ENCODE results near the gene ZDHHC14.

Gene ZDHHC14

DNA sequence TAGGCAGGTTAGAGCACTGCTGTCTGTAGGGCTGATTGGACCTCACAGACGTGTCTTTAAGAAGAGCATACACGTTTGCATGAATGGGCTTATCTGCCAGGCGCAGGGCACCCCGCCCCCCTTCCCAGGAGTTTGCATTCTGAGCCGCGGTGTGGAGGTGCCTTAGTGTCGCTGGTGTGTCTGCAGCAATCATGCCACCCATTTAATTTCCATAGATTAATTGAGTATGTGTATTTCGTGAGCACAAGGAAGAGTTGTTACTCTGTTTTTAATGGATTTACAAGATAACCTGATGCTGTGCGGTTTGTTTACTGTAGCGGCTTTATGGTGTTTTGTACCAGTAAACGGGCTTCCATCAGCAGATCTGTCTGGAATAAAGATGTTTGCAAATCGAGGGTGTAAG, 107.7 kb downstream of the ZDHHC14 start:
- H3K4me1 ChIP-seq (ENCODE audit: insufficient read depth, low read length) = no peaks in the 10 kb centered on the region
- no peak overlapping the region for H3K4me3 ChIP-seq (ENCODE audit: low read depth in 1 of 2, low read length in 2 of 2)
- no peaks in the 10 kb centered on the region for H3K36me3 ChIP-seq (ENCODE audit: insufficient read depth, low read length)
- H3K9me3 ChIP-seq (ENCODE audit: low read length) = no peaks in the 10 kb centered on the region
- no peak overlapping the region for H3K27ac ChIP-seq (ENCODE audit: low read depth, low read length)
- H3K27me3 ChIP-seq (ENCODE audit: control insufficient read depth in 1 of 2, insufficient read depth in 2 of 2, low read length in 2 of 2) = no peaks in the 10 kb centered on the region
- no peak overlapping the region for H3K9ac ChIP-seq (ENCODE audit: low read length)

DNA sequence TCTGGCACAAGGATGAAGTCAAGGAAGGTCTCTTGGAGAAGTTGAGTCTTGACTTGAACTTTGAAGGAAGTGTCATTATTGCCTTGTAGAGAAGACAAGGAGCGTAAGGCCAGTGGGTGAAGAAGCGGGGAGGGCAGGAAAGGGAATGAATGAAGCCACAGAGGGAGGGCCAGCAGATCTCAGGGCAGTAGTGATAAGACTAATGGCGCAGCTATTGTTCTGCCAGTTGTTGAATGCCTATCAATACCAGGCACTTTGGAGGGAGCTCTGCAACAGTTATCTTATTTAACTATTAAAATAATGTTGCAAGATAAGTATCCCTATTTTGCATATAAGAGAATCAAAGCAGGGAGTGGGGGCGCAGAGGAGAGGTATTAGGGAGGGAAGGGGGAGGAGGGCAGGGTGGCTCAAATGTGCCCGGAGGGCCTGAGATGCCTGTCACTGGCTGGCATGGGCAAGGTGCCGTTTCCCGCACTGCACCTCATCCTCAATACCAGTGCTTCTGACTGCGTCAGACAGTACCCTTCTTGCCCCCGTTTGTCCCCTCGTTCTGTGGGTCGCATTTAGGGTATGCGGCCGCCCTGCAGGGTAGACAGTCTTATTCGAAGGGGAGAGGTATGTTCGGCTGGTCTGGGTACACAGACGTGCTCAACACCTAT, 109.8 kb downstream of the ZDHHC14 start:
- Histone ChIP-seq H3K27me3 (ENCODE audit: control insufficient read depth in 1 of 2, insufficient read depth in 2 of 2, low read length in 2 of 2) (no peaks in the 10 kb centered on the region), H3K4me3 (ENCODE audit: low read depth in 1 of 2, low read length in 2 of 2) (no peak overlapping the region), H3K9me3 (ENCODE audit: low read length) (no peaks in the 10 kb centered on the region), H3K4me1 (ENCODE audit: insufficient read depth, low read length) (no peaks in the 10 kb centered on the region), H3K27ac (ENCODE audit: low read depth, low read length) (no peak overlapping the region), H3K9ac (ENCODE audit: low read length) (no peak overlapping the region), H3K36me3 (ENCODE audit: insufficient read depth, low read length) (no peaks in the 10 kb centered on the region)

DNA sequence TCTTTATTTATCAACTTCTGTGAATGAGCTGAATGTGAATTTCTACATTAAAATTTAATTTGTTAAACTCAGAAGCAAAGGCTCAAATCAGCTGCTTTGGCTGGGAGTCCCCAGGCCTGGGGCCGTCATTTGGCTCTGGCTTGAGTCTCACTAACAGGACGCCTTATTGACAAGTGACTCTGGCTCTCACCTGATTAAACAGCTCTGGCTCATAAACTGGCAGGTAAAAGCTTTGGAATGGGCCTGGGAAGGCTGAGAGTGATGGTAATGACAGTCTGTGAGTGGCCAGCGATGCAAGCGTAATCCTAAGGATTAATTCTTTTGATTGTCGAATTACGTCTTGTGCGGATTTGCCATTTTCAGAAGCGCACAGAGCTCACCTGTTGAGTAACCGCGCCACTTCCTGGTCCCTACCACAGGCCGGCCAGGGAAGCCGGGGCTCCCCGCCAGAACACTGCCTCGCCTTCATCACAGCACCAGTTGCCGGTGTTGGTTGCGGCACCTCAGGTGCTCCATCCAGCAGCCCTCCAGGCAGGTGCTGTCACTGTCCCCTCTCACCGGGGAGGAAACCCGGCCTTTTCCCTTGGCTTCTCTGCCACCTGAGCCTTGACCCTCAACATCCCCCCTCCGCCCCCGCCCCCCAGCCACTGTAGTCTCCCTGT, 110.7 kb downstream of the ZDHHC14 start:
- no peak overlapping the region for H3K4me3 ChIP-seq (ENCODE audit: low read depth in 1 of 2, low read length in 2 of 2)
- H3K9ac ChIP-seq (ENCODE audit: low read length) = no peak overlapping the region
- no peaks in the 10 kb centered on the region for H3K4me1 ChIP-seq (ENCODE audit: insufficient read depth, low read length)
- no peak overlapping the region for H3K27ac ChIP-seq (ENCODE audit: low read depth, low read length)
- no peaks in the 10 kb centered on the region for H3K27me3 ChIP-seq (ENCODE audit: control insufficient read depth in 1 of 2, insufficient read depth in 2 of 2, low read length in 2 of 2)
- H3K36me3 ChIP-seq (ENCODE audit: insufficient read depth, low read length) = no peaks in the 10 kb centered on the region
- no peaks in the 10 kb centered on the region for H3K9me3 ChIP-seq (ENCODE audit: low read length)

DNA sequence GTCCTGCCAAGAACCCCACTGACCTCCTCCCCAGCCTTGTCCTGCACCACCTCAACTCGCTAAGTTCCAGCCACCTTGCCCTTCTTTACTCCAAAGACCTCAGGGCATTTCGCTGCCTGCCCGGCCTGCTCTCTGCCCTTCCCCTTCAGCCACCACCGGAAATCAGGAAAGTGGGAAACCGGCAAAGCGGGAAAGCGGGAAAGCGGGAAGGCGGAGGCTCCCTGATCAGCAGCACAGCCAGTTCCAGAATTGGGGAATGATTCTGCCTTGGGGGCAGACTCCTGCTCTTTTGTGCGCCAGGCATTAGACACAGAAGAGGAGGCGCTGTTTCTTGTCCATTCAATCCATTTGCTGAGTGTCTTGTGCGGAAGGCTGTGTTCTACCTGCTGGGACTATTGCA, 111.3 kb downstream of the ZDHHC14 start:
- Histone ChIP-seq H3K27me3 (ENCODE audit: control insufficient read depth in 1 of 2, insufficient read depth in 2 of 2, low read length in 2 of 2) (no peaks in the 10 kb centered on the region), H3K9ac (ENCODE audit: low read length) (no peak overlapping the region)

DNA sequence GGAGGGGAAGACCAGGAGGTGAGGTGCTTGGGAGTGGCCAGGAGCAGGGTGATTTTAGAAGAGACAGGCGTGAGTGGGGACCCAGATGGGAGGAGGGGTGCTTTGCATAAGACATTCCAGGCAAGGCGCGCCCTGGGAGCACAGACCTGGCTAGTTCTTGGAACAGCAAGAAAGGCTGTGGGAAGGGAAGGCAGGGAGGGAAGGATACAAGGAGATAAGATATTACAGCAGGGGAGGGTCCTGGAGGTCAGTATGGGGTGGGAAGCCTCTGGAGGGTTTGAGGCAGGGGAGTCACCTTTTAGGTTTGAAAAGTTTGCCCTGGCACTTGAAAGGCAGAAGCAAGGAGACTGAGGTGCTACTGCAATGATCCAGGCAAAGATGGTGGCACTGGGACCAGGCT, 111.8 kb downstream of the ZDHHC14 start:
- H3K27me3 ChIP-seq (ENCODE audit: control insufficient read depth in 1 of 2, insufficient read depth in 2 of 2, low read length in 2 of 2) = no peaks in the 10 kb centered on the region
- H3K9ac ChIP-seq (ENCODE audit: low read length) = no peak overlapping the region
- no peaks in the 10 kb centered on the region for H3K36me3 ChIP-seq (ENCODE audit: insufficient read depth, low read length)
- no peak overlapping the region for H3K4me3 ChIP-seq (ENCODE audit: low read depth in 1 of 2, low read length in 2 of 2)
- no peaks in the 10 kb centered on the region for H3K9me3 ChIP-seq (ENCODE audit: low read length)
- H3K4me1 ChIP-seq (ENCODE audit: insufficient read depth, low read length) = no peaks in the 10 kb centered on the region
- H3K27ac ChIP-seq (ENCODE audit: low read depth, low read length) = no peak overlapping the region

More for the DNA sequence above, 111.3 kb downstream of the ZDHHC14 start:
- no peak overlapping the region for H3K4me3 ChIP-seq (ENCODE audit: low read depth in 1 of 2, low read length in 2 of 2)
- H3K9me3 ChIP-seq (ENCODE audit: low read length) = no peaks in the 10 kb centered on the region
- H3K36me3 ChIP-seq (ENCODE audit: insufficient read depth, low read length) = no peaks in the 10 kb centered on the region
- H3K4me1 ChIP-seq (ENCODE audit: insufficient read depth, low read length) = no peaks in the 10 kb centered on the region
- no peak overlapping the region for H3K27ac ChIP-seq (ENCODE audit: low read depth, low read length)

DNA sequence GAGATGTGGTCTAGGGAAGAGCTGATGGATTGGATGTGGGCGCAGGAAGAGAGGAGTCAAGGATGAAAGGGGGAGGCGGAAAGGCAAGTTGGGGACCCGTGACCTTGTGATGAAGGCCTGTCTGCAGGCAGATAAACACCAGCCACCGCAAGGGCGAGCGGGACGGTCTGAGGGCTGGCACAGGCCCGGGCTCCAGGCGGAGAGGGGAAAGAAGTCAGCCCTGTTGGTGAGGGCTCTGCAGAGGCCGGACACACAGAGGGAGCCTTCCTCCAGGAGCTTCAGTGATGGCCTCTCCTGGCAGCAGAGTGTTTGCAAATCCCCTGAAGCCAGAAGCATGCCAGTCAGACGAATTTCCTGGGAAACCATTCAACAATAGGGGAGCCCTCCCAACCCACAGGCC, 112.2 kb downstream of the ZDHHC14 start:
- Histone ChIP-seq H3K4me1 (ENCODE audit: insufficient read depth, low read length) (no peaks in the 10 kb centered on the region), H3K27me3 (ENCODE audit: control insufficient read depth in 1 of 2, insufficient read depth in 2 of 2, low read length in 2 of 2) (no peaks in the 10 kb centered on the region), H3K4me3 (ENCODE audit: low read depth in 1 of 2, low read length in 2 of 2) (no peak overlapping the region), H3K9me3 (ENCODE audit: low read length) (no peaks in the 10 kb centered on the region), H3K36me3 (ENCODE audit: insufficient read depth, low read length) (no peaks in the 10 kb centered on the region), H3K27ac (ENCODE audit: low read depth, low read length) (no peak overlapping the region), H3K9ac (ENCODE audit: low read length) (no peak overlapping the region)

DNA sequence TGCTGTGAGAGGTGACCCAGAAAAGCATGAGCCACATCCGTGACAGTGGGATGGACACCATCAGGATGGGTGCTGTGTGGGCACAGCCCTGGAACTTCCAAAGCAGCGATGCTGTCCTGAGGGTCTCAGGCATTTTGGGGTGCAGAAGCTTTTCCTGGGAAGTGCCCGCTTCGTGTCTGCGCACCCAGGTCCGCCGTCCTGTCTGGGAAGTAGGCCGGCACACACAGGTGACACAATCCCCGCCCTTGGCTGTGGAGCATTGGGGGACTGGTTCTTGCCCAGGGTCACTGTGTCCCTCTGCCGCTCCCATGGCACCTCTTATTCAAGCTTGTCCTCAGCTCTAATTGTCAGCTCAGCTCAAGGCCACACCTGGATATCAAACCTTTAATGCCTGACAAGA, 112.6 kb downstream of the ZDHHC14 start:
- no peaks in the 10 kb centered on the region for H3K27me3 ChIP-seq (ENCODE audit: control insufficient read depth in 1 of 2, insufficient read depth in 2 of 2, low read length in 2 of 2)
- H3K9ac ChIP-seq (ENCODE audit: low read length) = no peak overlapping the region
- no peaks in the 10 kb centered on the region for H3K9me3 ChIP-seq (ENCODE audit: low read length)
- H3K36me3 ChIP-seq (ENCODE audit: insufficient read depth, low read length) = no peaks in the 10 kb centered on the region
- no peak overlapping the region for H3K27ac ChIP-seq (ENCODE audit: low read depth, low read length)
- H3K4me1 ChIP-seq (ENCODE audit: insufficient read depth, low read length) = no peaks in the 10 kb centered on the region
- no peak overlapping the region for H3K4me3 ChIP-seq (ENCODE audit: low read depth in 1 of 2, low read length in 2 of 2)

DNA sequence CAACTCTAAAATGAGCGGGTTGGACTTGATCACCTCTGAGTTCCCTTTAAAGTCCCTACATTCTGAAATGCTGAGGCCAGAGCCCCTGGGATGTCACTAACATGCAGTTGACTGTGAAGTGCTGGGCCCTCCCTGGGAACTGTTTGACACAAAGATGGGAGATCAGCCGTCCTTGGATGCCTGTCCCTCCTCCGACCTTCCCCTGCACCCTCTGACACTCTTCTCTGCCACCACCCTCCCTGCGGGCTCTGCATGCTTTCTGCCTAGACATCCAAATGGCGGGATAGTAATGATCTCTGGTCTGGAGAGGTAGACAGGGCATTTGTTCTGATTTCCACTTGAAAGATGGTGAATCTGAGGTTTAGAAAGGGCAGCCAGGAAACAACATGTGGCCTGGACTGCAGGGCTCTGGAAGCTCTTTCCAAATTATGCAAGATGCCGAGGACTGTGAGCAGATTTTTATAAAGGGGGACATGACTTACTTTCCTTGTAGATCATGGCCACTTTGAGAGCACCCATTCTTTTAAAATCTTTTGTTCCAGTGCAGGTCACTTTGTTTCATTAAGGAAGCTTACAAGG, 113.2 kb downstream of the ZDHHC14 start:
- Histone ChIP-seq H3K9ac (ENCODE audit: low read length) (no peak overlapping the region), H3K27me3 (ENCODE audit: control insufficient read depth in 1 of 2, insufficient read depth in 2 of 2, low read length in 2 of 2) (no peaks in the 10 kb centered on the region), H3K27ac (ENCODE audit: low read depth, low read length) (no peak overlapping the region), H3K4me3 (ENCODE audit: low read depth in 1 of 2, low read length in 2 of 2) (no peak overlapping the region), H3K36me3 (ENCODE audit: insufficient read depth, low read length) (no peaks in the 10 kb centered on the region), H3K4me1 (ENCODE audit: insufficient read depth, low read length) (no peaks in the 10 kb centered on the region), H3K9me3 (ENCODE audit: low read length) (no peaks in the 10 kb centered on the region)

DNA sequence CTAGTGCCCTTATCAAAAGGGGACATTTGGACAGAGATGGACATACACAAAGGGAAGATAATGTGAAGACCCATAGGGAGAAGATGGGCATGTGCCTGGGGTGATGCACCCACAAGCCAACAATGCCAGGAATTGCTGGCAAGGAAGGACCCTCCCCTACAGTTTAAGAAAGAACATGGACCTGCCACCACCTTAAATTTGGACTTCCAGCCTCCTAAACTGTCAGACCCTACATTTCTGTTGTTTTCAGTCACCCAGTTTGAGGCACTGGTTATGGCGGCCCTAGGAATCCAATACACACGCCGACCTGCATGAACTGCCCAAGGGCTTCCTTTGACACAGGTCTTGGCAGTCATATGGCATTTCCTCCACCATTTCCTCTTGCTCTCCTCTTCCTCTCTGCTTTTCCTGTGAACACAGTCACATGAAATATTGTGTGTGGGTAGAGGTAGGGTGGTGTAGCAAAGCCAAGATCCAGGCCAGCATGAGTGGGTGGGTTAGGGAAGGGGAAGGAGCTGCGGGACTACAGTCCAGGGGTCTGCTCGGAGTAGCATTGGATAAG, 115.6 kb downstream of the ZDHHC14 start:
- H3K27ac ChIP-seq (ENCODE audit: low read depth, low read length) = no peak overlapping the region

DNA sequence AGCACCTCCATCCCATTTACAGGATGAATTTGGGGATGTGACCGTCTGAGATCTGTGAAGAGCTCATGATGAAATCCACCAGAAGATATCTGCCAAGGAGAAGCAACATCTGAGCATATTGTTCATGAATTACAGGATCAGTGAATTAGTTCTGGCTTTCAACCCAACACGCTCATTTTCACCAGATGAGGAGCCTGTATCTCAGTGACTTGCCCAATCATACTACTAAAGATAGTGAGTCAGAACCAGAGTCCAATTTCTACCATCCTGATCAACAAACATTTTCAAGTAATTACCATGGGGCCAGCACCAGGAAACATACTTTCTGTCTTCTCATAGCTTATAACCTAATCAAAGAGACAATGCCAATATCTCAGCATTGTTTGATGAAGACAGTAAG, 116.6 kb downstream of the ZDHHC14 start:
- no peaks in the 10 kb centered on the region for H3K27me3 ChIP-seq (ENCODE audit: control insufficient read depth in 1 of 2, insufficient read depth in 2 of 2, low read length in 2 of 2)

More for the DNA sequence above, 115.6 kb downstream of the ZDHHC14 start:
- H3K4me3 ChIP-seq (ENCODE audit: low read depth in 1 of 2, low read length in 2 of 2) = no peak overlapping the region
- H3K36me3 ChIP-seq (ENCODE audit: insufficient read depth, low read length) = no peaks in the 10 kb centered on the region
- no peaks in the 10 kb centered on the region for H3K27me3 ChIP-seq (ENCODE audit: control insufficient read depth in 1 of 2, insufficient read depth in 2 of 2, low read length in 2 of 2)
- no peaks in the 10 kb centered on the region for H3K4me1 ChIP-seq (ENCODE audit: insufficient read depth, low read length)
- no peaks in the 10 kb centered on the region for H3K9me3 ChIP-seq (ENCODE audit: low read length)
- H3K9ac ChIP-seq (ENCODE audit: low read length) = no peak overlapping the region

DNA sequence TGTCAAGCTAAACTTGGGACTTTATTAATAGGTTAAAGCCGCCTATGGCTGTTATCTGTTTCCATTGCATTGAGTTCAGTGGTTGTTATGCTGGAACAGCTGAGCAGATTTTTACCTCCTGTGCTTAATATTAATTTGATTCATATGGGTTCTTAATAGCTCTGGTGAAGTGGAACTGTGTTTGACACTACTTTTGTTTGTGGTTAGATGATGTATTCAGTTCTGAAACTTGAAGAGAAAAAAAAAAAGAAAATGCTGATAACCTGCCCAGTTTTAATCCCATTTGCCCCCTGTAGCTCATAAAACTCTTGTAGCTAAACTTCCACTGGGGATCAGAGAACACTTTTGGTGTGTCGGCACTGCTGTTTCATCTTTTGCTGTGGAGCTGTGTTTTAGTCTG, 117.8 kb downstream of the ZDHHC14 start:
- H3K36me3 ChIP-seq (ENCODE audit: insufficient read depth, low read length) = no peaks in the 10 kb centered on the region
- H3K4me3 ChIP-seq (ENCODE audit: low read depth in 1 of 2, low read length in 2 of 2) = no peak overlapping the region
- H3K27me3 ChIP-seq (ENCODE audit: control insufficient read depth in 1 of 2, insufficient read depth in 2 of 2, low read length in 2 of 2) = no peaks in the 10 kb centered on the region
- no peaks in the 10 kb centered on the region for H3K9me3 ChIP-seq (ENCODE audit: low read length)
- no peak overlapping the region for H3K27ac ChIP-seq (ENCODE audit: low read depth, low read length)
- H3K9ac ChIP-seq (ENCODE audit: low read length) = no peak overlapping the region
- H3K4me1 ChIP-seq (ENCODE audit: insufficient read depth, low read length) = no peaks in the 10 kb centered on the region

More for the DNA sequence above, 116.6 kb downstream of the ZDHHC14 start:
- Histone ChIP-seq H3K4me1 (ENCODE audit: insufficient read depth, low read length) (no peaks in the 10 kb centered on the region), H3K36me3 (ENCODE audit: insufficient read depth, low read length) (no peaks in the 10 kb centered on the region), H3K27ac (ENCODE audit: low read depth, low read length) (no peak overlapping the region), H3K9ac (ENCODE audit: low read length) (no peak overlapping the region), H3K4me3 (ENCODE audit: low read depth in 1 of 2, low read length in 2 of 2) (no peak overlapping the region), H3K9me3 (ENCODE audit: low read length) (no peaks in the 10 kb centered on the region)

Measured in muscle layer of colon (tissue), 2 donors.